Kidney capillary endothelial cell (primary cell): ENCODE results near the gene PDE4B.

Experiments used
- DNase-seq: peaks from one replicate; pipeline ENCODE4 v3.0.0-alpha.2; 2018; ENCODE audit warnings: low spot score

The PDE4B gene

GRCh38 chr1:65882076-65882475 is 89.4 kb downstream of the PDE4B start:
- no peak for DNase-seq

GRCh38 chr1:65889441-65889840 is 96.7 kb downstream of the PDE4B start:
- no peak for DNase-seq

- DNase-seq, result no peak
These were observed 97.6 kb downstream of the PDE4B start for GRCh38 chr1:65890201-65890843.

- DNase-seq, result no peak
These were observed 102.3 kb downstream of the PDE4B start for GRCh38 chr1:65894738-65895605.

- DNase-seq, result no peak
These were observed 104.0 kb downstream of the PDE4B start for GRCh38 chr1:65896721-65897120.

GRCh38 chr1:65897485-65897884 is 104.8 kb downstream of the PDE4B start:
- DNase-seq, result no peak

- no peak for DNase-seq
These were observed 112.0 kb downstream of the PDE4B start for GRCh38 chr1:65904681-65905083.

GRCh38 chr1:65910432-65910831 is 117.7 kb downstream of the PDE4B start:
- no peak for DNase-seq

- DNase-seq, result no peak
These were observed 119.0 kb downstream of the PDE4B start for GRCh38 chr1:65911679-65912078.

- no peak for DNase-seq
These were observed 125.9 kb downstream of the PDE4B start for GRCh38 chr1:65918564-65918963.

- DNase-seq, result no peak
These were observed 128.8 kb downstream of the PDE4B start for GRCh38 chr1:65921446-65921845.

- DNase-seq, result no peak
These were observed 131.8 kb downstream of the PDE4B start for GRCh38 chr1:65924471-65924870.

GRCh38 chr1:65938506-65938905 is 145.8 kb downstream of the PDE4B start:
- no peak for DNase-seq

- DNase-seq, result no peak
These were observed 146.5 kb downstream of the PDE4B start for GRCh38 chr1:65939191-65939590.

GRCh38 chr1:65939636-65940035 is 146.9 kb downstream of the PDE4B start:
- no peak for DNase-seq

- no peak for DNase-seq
These were observed 147.4 kb downstream of the PDE4B start for GRCh38 chr1:65940126-65940525.

- DNase-seq, result no peak
These were observed 149.8 kb downstream of the PDE4B start for GRCh38 chr1:65942476-65942875.

GRCh38 chr1:65946376-65946775 is 153.7 kb downstream of the PDE4B start:
- no peak for DNase-seq

GRCh38 chr1:65946960-65947359 is 154.3 kb downstream of the PDE4B start:
- DNase-seq, result no peak

- no peak for DNase-seq
These were observed 156.0 kb downstream of the PDE4B start for GRCh38 chr1:65948609-65949229.

GRCh38 chr1:65949230-65949626 is 156.5 kb downstream of the PDE4B start:
- DNase-seq, result no peak

GRCh38 chr1:65949933-65950332 is 157.2 kb downstream of the PDE4B start:
- DNase-seq, result no peak

GRCh38 chr1:65952696-65953095 is 160.0 kb downstream of the PDE4B start:
- no peak for DNase-seq
